HCT116 (cell line): Measurements from ENCODE around the gene C1R. TPM values are rescaled to one million over a fixed set of nuclear protein-coding genes. Genes with fewer than 3 reads are reported as not detected.

ENCODE experiments used
- ATAC-seq: fragments of 200-7000 bp; cut with Tn5 transposase; 2 replicates; pipeline ENCODE4 v1.9.1; 2020; ENCODE audit warnings: mild to moderate bottlenecking, moderate library complexity
- BruUV-seq: library from RNA; stranded (reverse); fragments of 400-500 nt; replicated peaks from 2 replicates; lab custom pipeline; 2021; lab: Mats Ljungman, UMichigan
- CTCF ChIA-PET: fragments of 300-600 bp; sonication (Branson Sonifier 250); formaldehyde crosslinking; loops from one replicate; lab custom pipeline; 2021; ENCODE audit warnings: antibody characterized with exemption; lab: Charles Lee
- POLR2A ChIA-PET: fragments of 300-600, 350-600 bp; sonication (Branson Sonifier 250); formaldehyde crosslinking; loops from one replicate; lab custom pipeline; 2021; ENCODE audit warnings: antibody characterized with exemption; lab: Charles Lee
- RAD21 ChIA-PET, 2 experiments: fragments of 300-600 bp; sonication (Branson Sonifier 250); formaldehyde crosslinking; loops; one replicate each; lab custom pipeline; 2023; ENCODE audit warnings: low total read pairs in 2 of 2; ENCODE audit not compliant: uncharacterized antibody in 2 of 2, unreplicated experiment in 2 of 2, low non-redundant PET in 1 of 2; lab: Charles Lee
- DNase-seq: peaks from one replicate; pipeline ENCODE4 v3.0.0-alpha.2; 2010; ENCODE audit warnings: low read depth, low spot score
- H2AFZ ChIP-seq: fragments of 200-600 bp; shearing (Covaris generic), sonication (generic); 2 replicates; pipeline ENCODE4 v1.6.1; 2017; ENCODE audit warnings: low read depth, mixed run types, mixed read lengths, antibody characterized with exemption, low read length; ENCODE audit not compliant: poor library complexity, severe bottlenecking
- H3K27ac ChIP-seq: 2 replicates; pipeline ENCODE4 v1.5.1; 2012; ENCODE audit warnings: low read depth, low read length
- H3K27me3 ChIP-seq: fragments of 200-600 bp; sonication (generic); 2 replicates; pipeline ENCODE4 v1.6.1; 2016; ENCODE audit warnings: mixed run types, low read length, mixed read lengths; ENCODE audit not compliant: insufficient read depth
- H3K36me3 ChIP-seq, 2 experiments: fragments of 200-500 bp in 1 of 2; fragments of 200-600 bp in 1 of 2; sonication (Bioruptor generic) in 1 of 2; sonication (generic) in 1 of 2; 2 replicates each; pipeline versions ENCODE4 v1.5.1 to v1.6.1; 2014 to 2016; ENCODE audit warnings: low read length in 2 of 2, inconsistent platforms in 1 of 2, mixed read lengths in 1 of 2, mixed run types in 1 of 2; ENCODE audit not compliant: insufficient read depth in 2 of 2, control insufficient read depth in 1 of 2
- H3K4me1 ChIP-seq, 2 experiments: fragments of 200-600 bp in 1 of 2; sonication (generic) in 1 of 2; 2 replicates each; pipeline versions ENCODE4 v1.5.1 to v1.6.1; 2012 to 2017; ENCODE audit warnings: low read length in 2 of 2, inconsistent platforms in 1 of 2, mild to moderate bottlenecking in 1 of 2, mixed read lengths in 1 of 2, mixed run types in 1 of 2, moderate library complexity in 1 of 2; ENCODE audit not compliant: insufficient read depth in 2 of 2, control insufficient read depth in 1 of 2
- H3K4me2 ChIP-seq: fragments of 200-600 bp; sonication (generic); 2 replicates; pipeline ENCODE4 v1.6.1; 2017; ENCODE audit warnings: mixed run types, low read length, mixed read lengths
- H3K4me3 ChIP-seq, 2 experiments: fragments of 200-600 bp in 1 of 2; sonication (generic) in 1 of 2; replicated peaks in 1 of 2; 2 replicates each; pipeline ENCODE4 v1.5.1; 2011 to 2016; ENCODE audit warnings: low read length in 2 of 2, control low read depth in 1 of 2, low read depth in 1 of 2, mild to moderate bottlenecking in 1 of 2, mixed read lengths in 1 of 2, mixed run types in 1 of 2
- H3K79me2 ChIP-seq: fragments of 200-600 bp; sonication (generic); 2 replicates; pipeline ENCODE4 v1.6.1; 2017; ENCODE audit warnings: mild to moderate bottlenecking, mixed run types, low read length, moderate library complexity, mixed read lengths; ENCODE audit not compliant: insufficient read depth
- H3K9ac ChIP-seq: fragments of 200-600 bp; sonication (generic); 2 replicates; pipeline ENCODE4 v1.6.1; 2016; ENCODE audit warnings: low read length, mixed read lengths
- H3K9me2 ChIP-seq: fragments of 200-600 bp; sonication (generic), shearing (Covaris generic); 2 replicates; pipeline ENCODE4 v1.6.1; 2017; ENCODE audit warnings: mixed run types, mild to moderate bottlenecking, moderate library complexity; ENCODE audit not compliant: insufficient read depth
- H3K9me3 ChIP-seq, 2 experiments: fragments of 200-500 bp in 1 of 2; fragments of 200-600 bp in 1 of 2; sonication (Bioruptor generic) in 1 of 2; sonication (generic) in 1 of 2; 2 replicates each; pipeline ENCODE4 v1.6.1; 2014 to 2017; ENCODE audit warnings: low read length in 2 of 2, mixed read lengths in 2 of 2, inconsistent platforms in 1 of 2, low read depth in 1 of 2, mild to moderate bottlenecking in 1 of 2, mixed run types in 1 of 2, moderate library complexity in 1 of 2; ENCODE audit not compliant: control insufficient read depth in 1 of 2, insufficient read depth in 1 of 2
- H4K20me1 ChIP-seq: fragments of 200-600 bp; sonication (generic), shearing (Covaris generic); 2 replicates; pipeline ENCODE4 v1.6.1; 2017; ENCODE audit warnings: mixed run types, mild to moderate bottlenecking, moderate library complexity; ENCODE audit not compliant: insufficient read depth
- CBX3 ChIP-seq: IDR thresholded peaks from 2 replicates; pipeline ENCODE4 v1.6.1; 2012; ENCODE audit warnings: low read depth
- EGR1 ChIP-seq: IDR thresholded peaks from 2 replicates; pipeline ENCODE4 v1.6.1; 2012; ENCODE audit warnings: low read depth
- EZH2 ChIP-seq: fragments of 200-600 bp; sonication (generic); IDR thresholded peaks from 2 replicates; pipeline ENCODE4 v1.6.1; 2017; ENCODE audit warnings: antibody characterized with exemption, mixed run types
- FOSL1 ChIP-seq: IDR thresholded peaks from 2 replicates; pipeline ENCODE4 v1.6.1; 2012; ENCODE audit warnings: low read depth
- JUND ChIP-seq: IDR thresholded peaks from 2 replicates; pipeline ENCODE4 v1.6.1; 2012
- POLR2A ChIP-seq: IDR thresholded peaks from 2 replicates; pipeline ENCODE4 v1.7.0; 2011; ENCODE audit warnings: borderline replicate concordance; ENCODE audit not compliant: insufficient read depth, insufficient read length; ENCODE audit errors: extremely low read depth
- POLR2AphosphoS5 ChIP-seq: IDR thresholded peaks from 2 replicates; pipeline ENCODE4 v1.6.1; 2011; ENCODE audit warnings: mild to moderate bottlenecking, low read depth, low read length, moderate library complexity
- REST ChIP-seq: IDR thresholded peaks from 2 replicates; pipeline ENCODE4 v1.6.1; 2012; ENCODE audit warnings: low read depth
- SRF ChIP-seq: IDR thresholded peaks from 2 replicates; pipeline ENCODE4 v1.6.1; 2012; ENCODE audit warnings: low read depth
- TCF7L2 ChIP-seq: IDR thresholded peaks from 2 replicates; pipeline ENCODE4 v1.7.0; 2011; ENCODE audit warnings: borderline replicate concordance, inconsistent platforms; ENCODE audit not compliant: insufficient read depth, insufficient read length; ENCODE audit errors: extremely low read depth
- ZNF274 ChIP-seq: fragments of 200-500 bp; sonication (Bioruptor generic); IDR thresholded peaks from 2 replicates; pipeline ENCODE4 v1.6.1; 2014; ENCODE audit warnings: mild to moderate bottlenecking, low read depth, low read length, inconsistent platforms
- intact Hi-C: fragments of 100-400 bp; cut with micrococcal nuclease; formaldehyde crosslinking; loops from 2 replicates; pipeline ENCODE4 v1.10.0; 2022
- total RNA-seq: library from RNA; stranded (reverse); gene quantifications from one replicate; pipeline ENCODE4 v1.2.1, GENCODE V29; 2021; ENCODE audit not compliant: unreplicated experiment
- TF ChIP-seq, protein P1 (sequence below), 3 experiments: fragments of 200-600 bp in 1 of 3; sonication (generic) in 1 of 3; IDR thresholded peaks in 2 of 3; conservative IDR thresholded peaks in 1 of 3; 2 replicates each; pipeline ENCODE4 v1.5.1; 2012 to 2017; ENCODE audit warnings: low read depth in 2 of 3, low read length in 2 of 3, antibody characterized with exemption in 1 of 3, borderline replicate concordance in 1 of 3, control low read depth in 1 of 3, mild to moderate bottlenecking in 1 of 3, mixed read lengths in 1 of 3, mixed run types in 1 of 3, moderate library complexity in 1 of 3; ENCODE audit not compliant: insufficient read depth in 1 of 3
- TF ChIP-seq, protein P2 (sequence below): IDR thresholded peaks from 2 replicates; pipeline ENCODE4 v1.6.1; 2012

Gene C1R
- total RNA-seq, 1 experiment from 2014 or later = 4.3 TPM

DNA sequence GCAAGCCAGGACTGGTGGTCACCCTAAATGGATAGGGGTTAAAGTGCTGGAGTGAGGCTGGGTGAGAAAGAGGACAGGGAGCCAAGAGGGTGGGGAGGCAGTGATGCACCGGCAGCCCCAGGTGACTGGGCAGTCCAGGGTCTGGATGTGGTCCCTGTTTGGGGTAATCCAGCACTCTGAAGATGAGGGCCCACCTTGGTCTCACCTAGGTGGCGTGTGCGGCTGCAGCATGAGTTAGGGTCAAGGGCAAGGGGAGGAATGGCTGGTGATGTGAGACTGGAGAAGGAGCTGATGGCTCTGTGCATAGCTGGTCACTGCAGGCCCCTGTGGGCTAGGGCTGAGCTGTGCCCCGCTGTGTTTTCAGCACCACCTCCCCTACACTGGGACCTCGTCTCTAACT, 18.4 kb upstream of the C1R start (continued):
- TF ChIP-seq REST (no peak), EZH2 (no peak), POLR2A (no peak), JUND (no peak)
- TF ChIP-seq, protein P1, sequence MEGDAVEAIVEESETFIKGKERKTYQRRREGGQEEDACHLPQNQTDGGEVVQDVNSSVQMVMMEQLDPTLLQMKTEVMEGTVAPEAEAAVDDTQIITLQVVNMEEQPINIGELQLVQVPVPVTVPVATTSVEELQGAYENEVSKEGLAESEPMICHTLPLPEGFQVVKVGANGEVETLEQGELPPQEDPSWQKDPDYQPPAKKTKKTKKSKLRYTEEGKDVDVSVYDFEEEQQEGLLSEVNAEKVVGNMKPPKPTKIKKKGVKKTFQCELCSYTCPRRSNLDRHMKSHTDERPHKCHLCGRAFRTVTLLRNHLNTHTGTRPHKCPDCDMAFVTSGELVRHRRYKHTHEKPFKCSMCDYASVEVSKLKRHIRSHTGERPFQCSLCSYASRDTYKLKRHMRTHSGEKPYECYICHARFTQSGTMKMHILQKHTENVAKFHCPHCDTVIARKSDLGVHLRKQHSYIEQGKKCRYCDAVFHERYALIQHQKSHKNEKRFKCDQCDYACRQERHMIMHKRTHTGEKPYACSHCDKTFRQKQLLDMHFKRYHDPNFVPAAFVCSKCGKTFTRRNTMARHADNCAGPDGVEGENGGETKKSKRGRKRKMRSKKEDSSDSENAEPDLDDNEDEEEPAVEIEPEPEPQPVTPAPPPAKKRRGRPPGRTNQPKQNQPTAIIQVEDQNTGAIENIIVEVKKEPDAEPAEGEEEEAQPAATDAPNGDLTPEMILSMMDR (IDR thresholded peaks at IDR 0.05 in 2 of 3, conservative IDR thresholded peaks at IDR 0.05 in 1 of 3; ENCODE audit: borderline replicate concordance in 1 of 3, insufficient read depth in 1 of 3, low read depth in 2 of 3, low read length in 2 of 3) = no peak

GRCh38 chr12:7109572-7109920, 17.3 kb upstream of the C1R start:
- peaks cover 9 to 11% of the 10 kb centered on the region in 2 experiments; a peak in 1 of 4 replicates for H3K9me3 ChIP-seq
- peak overlapping the region; percentile 96 for H3K4me2 ChIP-seq
- POLR2A ChIA-PET = interaction anchor here (1.3 to 3.8 kb wide), 4 partner anchors 92 to 165 kb away, joined by 3 to 77 read pairs (median 8); partner anchors contain the start of genes C12orf57, LPCAT3 and RNU7-1
- no peaks in the 10 kb centered on the region for H3K9me2 ChIP-seq
- ATAC-seq (no peak), DNase-seq (no peak)
- no TSS peak for BruUV-seq
- RAD21 ChIA-PET = interaction anchor here (1.0 to 2.0 kb wide), 3 partner anchors 164 to 165 kb away, joined by 3 to 7 read pairs (median 4); no protein-coding TSS in a partner anchor
- H4K20me1 ChIP-seq = no peaks in the 10 kb centered on the region
- peak overlapping the region; percentile 85 to 86 for H3K4me3 ChIP-seq
- peaks cover 4 to 16% of the 10 kb centered on the region in 2 experiments; a peak in 3 of 4 replicates for H3K4me1 ChIP-seq
- H3K27me3 ChIP-seq = no peaks in the 10 kb centered on the region
- peaks cover 25% of the 10 kb centered on the region for H3K79me2 ChIP-seq
- CTCF ChIA-PET = interaction anchor here (0.7 to 4.2 kb wide), 7 partner anchors 16 to 240 kb away, joined by 3 to 34 read pairs (median 6); partner anchors contain the start of genes C12orf57, RNU7-1 and SPSB2
- no peak overlapping the region for H2AFZ ChIP-seq
- intact Hi-C loops = loop anchor here (1.0 to 2.0 kb wide), 2 partner anchors 91 to 165 kb away; partner anchors contain the start of genes C12orf57 and LPCAT3
- H3K9ac ChIP-seq = peak overlapping the region; percentile 87
- peak overlapping the region; percentile 88 for H3K27ac ChIP-seq
- H3K36me3 ChIP-seq = peaks cover 4% of the 10 kb centered on the region in 2 experiments; a peak in 1 of 4 replicates
- TF ChIP-seq, protein P2, sequence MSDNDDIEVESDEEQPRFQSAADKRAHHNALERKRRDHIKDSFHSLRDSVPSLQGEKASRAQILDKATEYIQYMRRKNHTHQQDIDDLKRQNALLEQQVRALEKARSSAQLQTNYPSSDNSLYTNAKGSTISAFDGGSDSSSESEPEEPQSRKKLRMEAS = no peak
- TF ChIP-seq JUND = no peak
- TF ChIP-seq REST = no peak
- TF ChIP-seq TCF7L2 = no peak
- TF ChIP-seq ZNF274 = no peak
- TF ChIP-seq EGR1 = no peak
- no peak for TF ChIP-seq POLR2AphosphoS5
- TF ChIP-seq FOSL1 = no peak
- TF ChIP-seq EZH2 = no peak
- TF ChIP-seq SRF = no peak
- no peak for TF ChIP-seq CBX3
